HG03457 (cell line): ENCODE data around the gene C14orf180.

Experiments used
- ATAC-seq: cut with Tn5 transposase; IDR thresholded peaks from one replicate; pipeline ENCODE4 v1.9.1; 2021; ENCODE audit warnings: moderate number of reproducible peaks; ENCODE audit not compliant: unreplicated experiment

C14orf180 gene

DNA sequence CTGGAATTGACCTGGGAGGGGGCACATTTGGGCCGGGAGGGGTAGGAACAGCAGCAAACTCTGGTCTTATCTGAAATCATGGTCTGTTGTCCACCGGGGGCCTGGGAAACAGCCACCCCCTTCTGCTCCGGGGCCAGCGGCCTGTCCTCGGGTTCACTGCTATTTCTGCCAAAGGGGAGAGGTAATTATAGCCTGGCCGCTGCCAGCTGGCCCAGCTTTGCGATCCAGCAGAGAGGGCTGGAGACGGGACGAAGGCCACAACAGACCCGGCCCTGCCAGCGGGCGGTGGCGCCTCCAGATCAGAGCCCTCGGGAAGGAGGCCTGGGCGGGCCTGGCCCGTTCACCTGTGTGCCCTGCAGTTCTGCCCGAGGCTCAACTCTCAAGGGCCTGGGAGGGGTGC, at the start of gene C14orf180:
TSS of gene C14orf180 (plus strand) at position 258 of the 400 bp plus-strand sequence. CDS start 6,667 bp downstream, outside the sequence.
- no peak for ATAC-seq

- ATAC-seq, result no peak
Observed at GRCh38 chr14:104530646-104531045, 48.9 kb upstream of the C14orf180 start.

DNA sequence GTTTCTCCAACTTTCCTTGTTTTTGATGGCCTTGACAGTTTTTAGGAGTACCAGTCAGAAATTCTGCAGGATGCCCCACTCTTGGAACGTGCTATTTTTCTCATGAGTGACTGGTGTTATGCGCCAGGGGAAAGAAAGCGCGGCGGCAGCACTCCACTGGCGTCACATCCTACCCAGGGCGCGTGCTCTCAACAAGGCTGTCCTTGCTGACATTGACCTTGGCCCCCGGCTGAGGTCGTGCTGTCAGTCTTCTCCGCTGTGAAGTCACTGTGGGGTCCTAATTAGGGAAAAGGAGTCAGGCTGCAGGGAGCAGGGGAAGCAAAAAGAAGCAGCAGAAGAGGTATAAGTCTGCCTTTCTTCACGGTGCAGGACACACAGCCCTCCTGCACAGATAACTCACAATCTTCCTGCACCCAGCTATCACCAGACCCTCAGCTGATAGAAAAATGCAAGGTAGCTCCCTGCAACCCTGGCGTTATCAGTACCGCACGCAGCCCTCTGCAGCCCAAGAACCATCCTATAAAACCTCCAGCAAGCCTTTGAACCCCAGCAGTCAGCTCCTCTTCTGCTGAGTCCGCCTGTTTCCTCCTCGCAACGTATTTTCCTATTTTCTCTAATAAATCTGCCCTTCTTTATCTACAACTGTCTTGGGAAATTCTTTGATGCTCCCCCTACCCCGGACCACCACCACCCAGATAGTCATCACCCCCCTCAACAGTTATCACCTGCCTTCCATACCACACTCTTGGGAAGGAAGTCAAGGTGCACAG, 48.0 kb upstream of the C14orf180 start:
- ATAC-seq, result no peak

- no peak for ATAC-seq
Observed at GRCh38 chr14:104532191-104532555, 47.4 kb upstream of the C14orf180 start.

DNA sequence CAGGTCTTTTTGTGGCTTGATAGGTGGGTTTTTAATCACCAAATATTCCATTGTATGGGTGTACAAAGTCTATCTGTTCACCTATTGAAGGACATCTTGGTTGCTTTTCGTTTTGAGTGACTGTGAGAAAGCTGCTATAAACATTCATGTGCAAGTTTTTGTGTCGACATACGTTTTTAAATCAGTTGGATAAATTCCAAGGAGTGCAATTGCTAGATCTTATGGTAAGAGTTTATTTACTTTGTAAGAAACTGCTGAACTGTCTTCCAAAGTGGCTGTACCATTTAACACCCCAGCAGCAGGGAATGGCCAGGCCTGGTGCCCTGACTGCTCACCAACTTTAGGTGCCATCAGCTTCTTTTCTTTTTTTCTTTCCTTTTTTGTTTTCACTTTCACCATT, 45.5 kb upstream of the C14orf180 start:
- ATAC-seq, result no peak

- ATAC-seq, result no peak
Observed at GRCh38 chr14:104536942-104537612, 42.5 kb upstream of the C14orf180 start.

- ATAC-seq, result no peak
Observed at GRCh38 chr14:104537613-104537988, 42.0 kb upstream of the C14orf180 start.

GRCh38 chr14:104541905-104542465, 37.6 kb upstream of the C14orf180 start:
- no peak for ATAC-seq

GRCh38 chr14:104542871-104543830, 36.4 kb upstream of the C14orf180 start:
- no peak for ATAC-seq

GRCh38 chr14:104544362-104544961, 35.1 kb upstream of the C14orf180 start:
- no peak for ATAC-seq

- no peak for ATAC-seq
Observed at GRCh38 chr14:104545151-104545941, 34.2 kb upstream of the C14orf180 start.

GRCh38 chr14:104545942-104546501, 33.5 kb upstream of the C14orf180 start:
- ATAC-seq, result no peak

DNA sequence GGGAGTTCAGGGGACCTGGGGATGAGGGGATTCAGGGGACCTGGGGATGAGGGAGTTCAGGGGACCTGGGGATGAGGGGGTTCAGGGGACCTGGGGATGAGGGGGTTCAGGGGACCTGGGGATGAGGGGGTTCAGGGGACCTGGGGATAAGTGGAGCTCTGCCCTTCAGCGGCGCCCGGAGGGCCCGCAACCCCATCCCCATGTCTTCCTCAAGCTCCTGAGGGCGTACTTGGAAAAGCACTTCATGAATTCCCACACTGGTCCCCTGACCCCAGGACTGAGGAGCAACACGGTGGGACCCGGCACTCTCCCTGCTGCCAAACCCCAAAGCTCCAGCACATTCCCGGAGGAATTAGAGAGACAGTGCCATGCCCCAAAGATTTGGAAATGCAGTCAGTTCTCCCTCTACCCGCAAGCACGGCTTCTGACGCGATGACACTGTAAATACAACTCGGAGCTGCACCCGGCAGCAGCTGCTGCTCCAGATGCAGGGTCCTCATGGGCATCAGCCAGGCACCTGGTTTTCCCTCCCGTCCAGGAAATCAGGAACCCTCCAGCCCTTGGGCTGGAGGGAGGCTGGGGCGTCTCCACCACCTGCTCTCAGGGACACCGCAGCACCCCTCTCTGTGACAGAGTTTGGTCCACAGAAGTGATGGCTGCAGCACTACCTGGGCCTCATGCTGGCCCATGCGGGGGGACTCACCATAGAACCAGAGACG, 32.8 kb upstream of the C14orf180 start:
- ATAC-seq, result no peak

GRCh38 chr14:104547310-104547997, 32.1 kb upstream of the C14orf180 start:
- ATAC-seq, result no peak

- ATAC-seq, result no peak
Observed at GRCh38 chr14:104547998-104548700, 31.4 kb upstream of the C14orf180 start.

DNA sequence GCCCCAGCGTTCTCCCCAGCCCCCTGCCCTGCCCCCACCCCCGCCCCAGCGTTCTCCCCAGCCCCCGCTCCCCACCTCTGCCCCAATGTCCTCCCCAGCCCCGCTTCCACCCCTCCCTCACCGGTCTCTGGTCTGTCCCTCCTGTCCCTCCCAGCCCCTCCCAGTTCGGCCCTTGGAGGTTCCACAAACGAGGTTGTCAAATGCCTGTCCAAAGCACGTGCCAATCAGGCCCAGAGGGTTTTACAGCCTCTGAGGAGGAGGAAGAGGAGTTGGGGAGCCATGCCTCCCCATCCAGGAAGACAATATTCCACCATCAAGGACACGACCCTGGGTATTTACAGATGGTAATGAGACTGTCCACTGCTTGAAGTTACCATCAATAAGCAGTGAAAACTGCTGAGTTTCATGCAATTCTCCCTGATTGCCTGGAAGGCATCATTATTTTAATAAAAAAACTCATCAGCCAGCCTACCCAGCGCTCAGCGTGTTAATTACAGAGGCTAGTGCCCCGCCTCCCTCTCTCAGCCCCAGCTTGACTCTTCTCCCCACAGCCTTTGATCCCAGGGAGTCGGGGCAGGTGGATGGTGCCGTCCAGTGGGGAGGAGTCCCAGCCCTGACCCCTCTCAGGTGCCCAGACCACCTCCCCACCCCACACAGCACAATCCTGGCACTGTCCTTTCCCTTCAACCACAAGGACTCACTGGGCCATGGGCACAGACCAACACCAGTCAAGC, 30.6 kb upstream of the C14orf180 start:
- ATAC-seq, result no peak
